ENCODE results near the gene NME4. TPM values are rescaled to one million over a fixed set of nuclear protein-coding genes. Genes with fewer than 3 reads are reported as not detected.

NME4 gene
- total RNA-seq, 1 experiment from 2014 or later: 159 TPM

DNA sequence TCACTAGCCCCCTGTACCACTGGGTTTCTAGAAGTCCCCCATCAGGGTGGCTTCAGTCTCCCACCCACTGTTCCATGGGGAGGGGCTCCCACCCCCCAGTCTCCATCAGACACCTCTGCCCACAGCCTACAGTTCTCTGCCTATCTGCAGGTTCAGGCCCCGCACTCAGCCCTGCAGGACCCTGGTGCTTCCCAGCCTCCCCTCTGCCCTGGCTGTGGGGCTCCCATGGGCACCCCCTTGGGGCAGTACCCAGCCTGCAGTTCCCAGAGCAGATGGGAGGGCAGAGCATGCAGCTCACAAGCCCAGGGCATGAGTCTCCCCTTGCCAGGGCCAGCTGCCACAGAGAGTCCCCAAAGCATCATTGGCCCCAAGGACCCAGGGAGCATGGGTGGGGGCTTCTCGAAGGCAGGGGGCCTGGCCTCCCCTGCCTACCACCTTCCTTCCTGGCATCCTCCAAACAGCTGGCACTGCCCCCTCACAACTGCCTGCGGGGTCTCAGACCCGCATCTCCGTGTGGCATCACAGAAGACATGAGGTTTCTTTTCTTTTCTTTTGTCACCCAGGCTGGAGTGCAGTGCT, 23.9 kb upstream of the NME4 start:
- intact Hi-C loops (cut with micrococcal nuclease; ENCODE audit: unreplicated experiment): no loop called here
- CTCF ChIA-PET: no interaction called here
- no TSS peak for BruUV-seq (replicated peaks)
- Histone ChIP-seq H3K27ac (no peak overlapping the region), H3K36me3 (ENCODE audit: low read depth) (no peaks in the 10 kb centered on the region), H3F3A (ENCODE audit: insufficient read depth, low read depth) (peaks cover 7% of the 10 kb centered on the region; the same call in 1 of the 2 replicates), H3K4me3 (no peak overlapping the region), H4K20me1 (ENCODE audit: insufficient read depth) (no peaks in the 10 kb centered on the region), H3K9me2 (ENCODE audit: insufficient read depth) (no peaks in the 10 kb centered on the region), H3K9me3 (ENCODE audit: insufficient read depth, low read depth) (no peaks in the 10 kb centered on the region), H3K4me1 (replicated peaks; ENCODE audit: insufficient read depth) (peaks cover 5% of the 10 kb centered on the region; the same call in 1 of the 2 replicates), H3K27me3 (ENCODE audit: insufficient read depth, low read depth) (no peaks in the 10 kb centered on the region), H2AFZ (no peak overlapping the region), H3K79me2 (ENCODE audit: low read depth) (no peaks in the 10 kb centered on the region), H3K4me2 (no peak overlapping the region)
- POLR2A ChIA-PET (ENCODE audit: unreplicated experiment): no interaction called here
- DNase-seq: no peak
- TF ChIP-seq, protein P1, sequence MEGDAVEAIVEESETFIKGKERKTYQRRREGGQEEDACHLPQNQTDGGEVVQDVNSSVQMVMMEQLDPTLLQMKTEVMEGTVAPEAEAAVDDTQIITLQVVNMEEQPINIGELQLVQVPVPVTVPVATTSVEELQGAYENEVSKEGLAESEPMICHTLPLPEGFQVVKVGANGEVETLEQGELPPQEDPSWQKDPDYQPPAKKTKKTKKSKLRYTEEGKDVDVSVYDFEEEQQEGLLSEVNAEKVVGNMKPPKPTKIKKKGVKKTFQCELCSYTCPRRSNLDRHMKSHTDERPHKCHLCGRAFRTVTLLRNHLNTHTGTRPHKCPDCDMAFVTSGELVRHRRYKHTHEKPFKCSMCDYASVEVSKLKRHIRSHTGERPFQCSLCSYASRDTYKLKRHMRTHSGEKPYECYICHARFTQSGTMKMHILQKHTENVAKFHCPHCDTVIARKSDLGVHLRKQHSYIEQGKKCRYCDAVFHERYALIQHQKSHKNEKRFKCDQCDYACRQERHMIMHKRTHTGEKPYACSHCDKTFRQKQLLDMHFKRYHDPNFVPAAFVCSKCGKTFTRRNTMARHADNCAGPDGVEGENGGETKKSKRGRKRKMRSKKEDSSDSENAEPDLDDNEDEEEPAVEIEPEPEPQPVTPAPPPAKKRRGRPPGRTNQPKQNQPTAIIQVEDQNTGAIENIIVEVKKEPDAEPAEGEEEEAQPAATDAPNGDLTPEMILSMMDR (conservative IDR thresholded peaks at IDR 0.05): no peak
- TF ChIP-seq EZH2 (IDR thresholded peaks at IDR 0.05; ENCODE audit: low read depth): no peak

DNA sequence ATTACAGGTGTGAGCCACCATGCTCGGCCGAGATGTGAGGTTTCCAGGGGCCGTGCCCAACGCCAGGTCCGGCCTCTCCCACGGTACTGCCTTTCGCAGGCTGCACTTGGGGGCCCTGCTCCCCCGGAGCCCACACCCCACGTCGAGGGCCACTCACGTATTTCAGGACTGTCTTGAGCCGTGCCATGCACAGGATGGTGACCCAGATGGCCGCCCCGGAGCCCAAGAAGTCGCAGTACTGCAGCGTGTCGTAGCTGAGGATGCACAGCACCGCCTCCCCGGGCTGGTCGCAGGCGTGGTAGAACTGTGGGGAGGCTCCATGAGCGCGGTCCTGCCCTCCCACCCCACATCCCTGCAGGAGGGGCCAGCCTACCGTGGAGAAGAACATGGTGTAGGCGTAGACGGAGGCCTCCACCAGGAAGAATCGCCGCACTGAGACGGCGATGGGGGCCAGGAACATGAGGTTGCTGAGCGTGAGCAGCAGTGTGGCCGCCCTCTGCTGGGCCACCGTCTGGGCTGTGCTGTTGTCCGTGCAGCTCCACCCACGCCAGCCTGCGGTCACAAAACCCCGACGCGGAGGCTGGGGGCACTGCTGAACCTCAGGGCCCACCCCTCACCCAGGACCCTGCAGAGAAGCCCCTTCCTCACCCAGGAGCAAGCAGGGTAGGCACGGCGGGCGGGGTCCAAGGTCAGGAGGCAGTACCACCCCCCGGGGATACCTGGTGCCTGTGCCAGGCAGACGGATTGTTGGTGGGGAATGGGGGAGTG, 23.0 kb upstream of the NME4 start:
- Histone ChIP-seq H3K79me2 (ENCODE audit: low read depth) (no peaks in the 10 kb centered on the region), H4K20me1 (ENCODE audit: insufficient read depth) (no peaks in the 10 kb centered on the region), H3K27ac (no peak overlapping the region), H3K27me3 (ENCODE audit: insufficient read depth, low read depth) (no peaks in the 10 kb centered on the region), H3K36me3 (ENCODE audit: low read depth) (no peaks in the 10 kb centered on the region), H2AFZ (no peak overlapping the region), H3K4me1 (replicated peaks; ENCODE audit: insufficient read depth) (peaks cover 5% of the 10 kb centered on the region; the same call in 1 of the 2 replicates), H3K4me2 (no peak overlapping the region), H3K4me3 (no peak overlapping the region), H3F3A (ENCODE audit: insufficient read depth, low read depth) (peaks cover 4% of the 10 kb centered on the region; the same call in 1 of the 2 replicates), H3K9me2 (ENCODE audit: insufficient read depth) (no peaks in the 10 kb centered on the region), H3K9me3 (ENCODE audit: insufficient read depth, low read depth) (no peaks in the 10 kb centered on the region)
- ChIA-PET POLR2A (ENCODE audit: unreplicated experiment) (no interaction called here), CTCF (no interaction called here)
- no peak for TF ChIP-seq EZH2 (IDR thresholded peaks at IDR 0.05; ENCODE audit: low read depth)
- TF ChIP-seq, protein P1 (conservative IDR thresholded peaks at IDR 0.05): no peak
- no peak for DNase-seq
- intact Hi-C loops (cut with micrococcal nuclease; ENCODE audit: unreplicated experiment): no loop called here
- no TSS peak for BruUV-seq (replicated peaks)

DNA sequence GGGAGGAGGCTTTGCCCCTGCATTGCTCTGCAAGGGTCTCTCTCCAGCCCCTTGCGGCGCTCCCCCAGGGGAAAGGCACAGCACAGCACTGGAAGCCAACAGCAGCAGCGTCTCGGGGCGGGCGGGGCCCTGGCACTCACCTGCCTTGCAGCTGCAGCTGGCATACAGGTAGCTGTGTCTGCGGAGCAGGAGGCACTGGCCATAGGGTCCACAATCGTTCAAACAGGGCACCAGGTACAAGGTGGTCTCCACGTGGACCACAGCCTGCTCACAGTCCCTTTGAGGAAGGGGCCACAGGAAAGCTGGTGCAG, 22.4 kb upstream of the NME4 start:
- H3K27ac ChIP-seq: no peak overlapping the region
- BruUV-seq (replicated peaks): no TSS peak
- H3K9me2 ChIP-seq (ENCODE audit: insufficient read depth): no peaks in the 10 kb centered on the region
- intact Hi-C loops (cut with micrococcal nuclease; ENCODE audit: unreplicated experiment): no loop called here
- CTCF ChIA-PET: no interaction called here
- no peak overlapping the region for H3K4me3 ChIP-seq
- H3K9me3 ChIP-seq (ENCODE audit: insufficient read depth, low read depth): no peaks in the 10 kb centered on the region
- H4K20me1 ChIP-seq (ENCODE audit: insufficient read depth): no peaks in the 10 kb centered on the region
- no peak for DNase-seq
- no peak for TF ChIP-seq EZH2 (IDR thresholded peaks at IDR 0.05; ENCODE audit: low read depth)
- no peaks in the 10 kb centered on the region for H3K36me3 ChIP-seq (ENCODE audit: low read depth)
- POLR2A ChIA-PET (ENCODE audit: unreplicated experiment): no interaction called here
- H3K79me2 ChIP-seq (ENCODE audit: low read depth): no peaks in the 10 kb centered on the region
- no peak overlapping the region for H2AFZ ChIP-seq
- no peaks in the 10 kb centered on the region for H3K27me3 ChIP-seq (ENCODE audit: insufficient read depth, low read depth)
- H3F3A ChIP-seq (ENCODE audit: insufficient read depth, low read depth): no peaks in the 10 kb centered on the region; the same call in 1 of the 2 replicates
- H3K4me2 ChIP-seq: no peak overlapping the region
- peaks cover 5% of the 10 kb centered on the region; the same call in 1 of the 2 replicates for H3K4me1 ChIP-seq (replicated peaks; ENCODE audit: insufficient read depth)

Data from PC-9 (cell line).